Caco-2 (cell line): ENCODE data around the gene MGLL. TPM values are rescaled to one million over a fixed set of nuclear protein-coding genes. Genes with fewer than 3 reads are reported as not detected.

Experiments used
- BruUV-seq: library from RNA; stranded (reverse); fragments of 400-500 nt; replicated peaks from 2 replicates; lab custom pipeline; 2021; lab: Mats Ljungman, UMichigan
- CTCF ChIA-PET: fragments of 300-600 bp; sonication (Branson Sonifier 250); formaldehyde crosslinking; loops from one replicate; lab custom pipeline; 2022; ENCODE audit warnings: antibody characterized with exemption; lab: Charles Lee
- POLR2A ChIA-PET: fragments of 300-600 bp; sonication (Branson Sonifier 250); formaldehyde crosslinking; loops from one replicate; lab custom pipeline; 2022; ENCODE audit warnings: antibody characterized with exemption; lab: Charles Lee
- DNase-seq, 2 experiments: peaks; one replicate each; pipeline versions ENCODE4 v3.0.0 to v3.0.0-alpha.2; 2020 to 2022
- H3K27me3 ChIP-seq: replicated peaks from 2 replicates; pipeline ENCODE4 v1.6.0; 2011; ENCODE audit warnings: low read length; ENCODE audit not compliant: control insufficient read depth, insufficient read depth
- H3K36me3 ChIP-seq: 2 replicates; pipeline ENCODE4 v1.5.1; 2011; ENCODE audit warnings: low read length; ENCODE audit not compliant: control insufficient read depth, insufficient read depth
- H3K4me1 ChIP-seq: fragments of 250-450 bp; sonication (Bioruptor Pico); 2 replicates; pipeline ENCODE4 v1.5.1; 2020; ENCODE audit warnings: mild to moderate bottlenecking
- H3K4me3 ChIP-seq: 2 replicates; pipeline ENCODE4 v1.5.1; 2011; ENCODE audit warnings: low read depth, mild to moderate bottlenecking, control low read depth, low read length
- H3K9me3 ChIP-seq: fragments of 250-450 bp; sonication (Bioruptor Pico); 2 replicates; pipeline ENCODE4 v1.5.1; 2020; ENCODE audit warnings: mild to moderate bottlenecking, moderate library complexity
- H3K27ac Mint-ChIP-seq: one replicate; pipeline ENCODE4 v1.8.0; 2022; ENCODE audit warnings: mixed read lengths; ENCODE audit not compliant: unreplicated experiment
- H3K27me3 Mint-ChIP-seq: one replicate; pipeline ENCODE4 v1.8.0; 2022; ENCODE audit warnings: mixed read lengths; ENCODE audit not compliant: insufficient read depth, unreplicated experiment
- H3K36me3 Mint-ChIP-seq: one replicate; pipeline ENCODE4 v1.8.0; 2022; ENCODE audit warnings: mild to moderate bottlenecking, mixed read lengths; ENCODE audit not compliant: insufficient read depth, unreplicated experiment
- H3K4me1 Mint-ChIP-seq: one replicate; pipeline ENCODE4 v1.8.0; 2022; ENCODE audit warnings: low read depth, mixed read lengths; ENCODE audit not compliant: unreplicated experiment
- H3K4me3 Mint-ChIP-seq: one replicate; pipeline ENCODE4 v1.8.0; 2022; ENCODE audit warnings: mild to moderate bottlenecking, moderate library complexity, mixed read lengths; ENCODE audit not compliant: unreplicated experiment
- H3K9me3 Mint-ChIP-seq: one replicate; pipeline ENCODE4 v1.8.0; 2022; ENCODE audit warnings: mixed read lengths; ENCODE audit not compliant: unreplicated experiment
- intact Hi-C: fragments of 100-400 bp; cut with micrococcal nuclease; formaldehyde crosslinking; loops from one replicate; pipeline ENCODE4 v1.10.0; 2022; ENCODE audit not compliant: unreplicated experiment
- total RNA-seq: library from RNA; stranded (reverse); gene quantifications from 2 replicates; pipeline ENCODE4 v1.2.3, GENCODE V29; 2022
- TF ChIP-seq, protein P1 (sequence below), 2 experiments: fragments of 200-600 bp in 1 of 2; IDR thresholded peaks; 1 replicate in 1 of 2; 2 replicates in 1 of 2; pipeline versions ENCODE4 v1.5.1 to v1.8.0; 2011 to 2022; ENCODE audit warnings: antibody characterized with exemption in 1 of 2, control low read depth in 1 of 2, inconsistent platforms in 1 of 2, low read depth in 1 of 2, low read length in 1 of 2, mild to moderate bottlenecking in 1 of 2, moderate library complexity in 1 of 2; ENCODE audit not compliant: insufficient read depth in 1 of 2, severe bottlenecking in 1 of 2, unreplicated experiment in 1 of 2

The MGLL gene
- total RNA-seq, 1 experiment from 2014 or later: 7.8 TPM

GRCh38 chr3:127749361-127749760 lies 73.0 kb downstream of the MGLL start:
- Histone ChIP-seq H3K36me3 (no peaks in the 10 kb centered on the region), H3K27me3 (no peaks in the 10 kb centered on the region), H3K9me3 (no peaks in the 10 kb centered on the region), H3K4me3 (no peak overlapping the region), H3K4me1 (peaks cover 34% of the 10 kb centered on the region)
- Mint-ChIP-seq H3K9me3 (no peaks in the 10 kb centered on the region), H3K27ac (no peak overlapping the region), H3K4me3 (no peak overlapping the region), H3K27me3 (no peaks in the 10 kb centered on the region), H3K4me1 (peaks cover 39% of the 10 kb centered on the region), H3K36me3 (no peaks in the 10 kb centered on the region)
- DNase-seq: no peak
- intact Hi-C loops: no loop called here
- CTCF ChIA-PET: no interaction called here
- TF ChIP-seq, protein P1, sequence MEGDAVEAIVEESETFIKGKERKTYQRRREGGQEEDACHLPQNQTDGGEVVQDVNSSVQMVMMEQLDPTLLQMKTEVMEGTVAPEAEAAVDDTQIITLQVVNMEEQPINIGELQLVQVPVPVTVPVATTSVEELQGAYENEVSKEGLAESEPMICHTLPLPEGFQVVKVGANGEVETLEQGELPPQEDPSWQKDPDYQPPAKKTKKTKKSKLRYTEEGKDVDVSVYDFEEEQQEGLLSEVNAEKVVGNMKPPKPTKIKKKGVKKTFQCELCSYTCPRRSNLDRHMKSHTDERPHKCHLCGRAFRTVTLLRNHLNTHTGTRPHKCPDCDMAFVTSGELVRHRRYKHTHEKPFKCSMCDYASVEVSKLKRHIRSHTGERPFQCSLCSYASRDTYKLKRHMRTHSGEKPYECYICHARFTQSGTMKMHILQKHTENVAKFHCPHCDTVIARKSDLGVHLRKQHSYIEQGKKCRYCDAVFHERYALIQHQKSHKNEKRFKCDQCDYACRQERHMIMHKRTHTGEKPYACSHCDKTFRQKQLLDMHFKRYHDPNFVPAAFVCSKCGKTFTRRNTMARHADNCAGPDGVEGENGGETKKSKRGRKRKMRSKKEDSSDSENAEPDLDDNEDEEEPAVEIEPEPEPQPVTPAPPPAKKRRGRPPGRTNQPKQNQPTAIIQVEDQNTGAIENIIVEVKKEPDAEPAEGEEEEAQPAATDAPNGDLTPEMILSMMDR (IDR thresholded peaks at IDR 0.05; ENCODE audit: insufficient read depth in 1 of 2, low read depth in 1 of 2, low read length in 1 of 2, severe bottlenecking in 1 of 2, unreplicated experiment in 1 of 2): no peak
- POLR2A ChIA-PET: no interaction called here
- no TSS peak for BruUV-seq

DNA sequence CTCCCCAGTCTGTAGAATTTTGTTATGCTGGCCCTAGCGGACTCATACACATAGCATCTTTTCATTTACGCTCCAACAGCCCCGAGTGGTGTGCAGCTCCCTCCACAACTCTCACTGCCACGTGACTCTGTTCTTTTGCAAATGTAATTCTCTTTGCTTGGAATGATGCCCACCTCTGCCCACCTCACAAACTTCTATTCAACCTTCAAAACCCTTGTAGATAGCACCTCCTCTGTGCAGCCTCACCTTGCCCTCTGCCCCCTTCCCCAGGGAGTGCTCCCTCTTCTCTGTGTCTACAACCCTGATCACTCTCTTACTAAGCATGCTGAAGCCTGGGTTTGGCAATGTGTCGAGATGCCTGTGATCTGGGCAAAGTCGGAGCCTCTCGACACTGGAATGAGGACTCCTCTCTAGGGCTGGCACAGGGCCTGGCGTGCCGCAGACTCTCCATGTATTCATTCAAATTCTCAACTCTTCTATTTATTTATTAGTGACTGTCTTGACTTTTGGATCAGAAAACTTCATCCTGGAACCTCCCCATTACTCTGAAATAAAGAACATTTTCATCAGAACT lies 73.5 kb downstream of the MGLL start:
- Histone ChIP-seq H3K4me1 (peaks cover 34% of the 10 kb centered on the region), H3K9me3 (no peaks in the 10 kb centered on the region), H3K36me3 (no peaks in the 10 kb centered on the region), H3K4me3 (no peak overlapping the region), H3K27me3 (no peaks in the 10 kb centered on the region)
- POLR2A ChIA-PET: no interaction called here
- Mint-ChIP-seq H3K27ac (no peak overlapping the region), H3K36me3 (no peaks in the 10 kb centered on the region), H3K4me1 (peaks cover 39% of the 10 kb centered on the region), H3K4me3 (no peak overlapping the region), H3K9me3 (no peaks in the 10 kb centered on the region), H3K27me3 (no peaks in the 10 kb centered on the region)
- CTCF ChIA-PET: no interaction called here
- BruUV-seq: no TSS peak
- no peak for DNase-seq
- intact Hi-C loops: no loop called here
- TF ChIP-seq, protein P1 (IDR thresholded peaks at IDR 0.05; ENCODE audit: insufficient read depth in 1 of 2, low read depth in 1 of 2, low read length in 1 of 2, severe bottlenecking in 1 of 2, unreplicated experiment in 1 of 2): no peak

DNA sequence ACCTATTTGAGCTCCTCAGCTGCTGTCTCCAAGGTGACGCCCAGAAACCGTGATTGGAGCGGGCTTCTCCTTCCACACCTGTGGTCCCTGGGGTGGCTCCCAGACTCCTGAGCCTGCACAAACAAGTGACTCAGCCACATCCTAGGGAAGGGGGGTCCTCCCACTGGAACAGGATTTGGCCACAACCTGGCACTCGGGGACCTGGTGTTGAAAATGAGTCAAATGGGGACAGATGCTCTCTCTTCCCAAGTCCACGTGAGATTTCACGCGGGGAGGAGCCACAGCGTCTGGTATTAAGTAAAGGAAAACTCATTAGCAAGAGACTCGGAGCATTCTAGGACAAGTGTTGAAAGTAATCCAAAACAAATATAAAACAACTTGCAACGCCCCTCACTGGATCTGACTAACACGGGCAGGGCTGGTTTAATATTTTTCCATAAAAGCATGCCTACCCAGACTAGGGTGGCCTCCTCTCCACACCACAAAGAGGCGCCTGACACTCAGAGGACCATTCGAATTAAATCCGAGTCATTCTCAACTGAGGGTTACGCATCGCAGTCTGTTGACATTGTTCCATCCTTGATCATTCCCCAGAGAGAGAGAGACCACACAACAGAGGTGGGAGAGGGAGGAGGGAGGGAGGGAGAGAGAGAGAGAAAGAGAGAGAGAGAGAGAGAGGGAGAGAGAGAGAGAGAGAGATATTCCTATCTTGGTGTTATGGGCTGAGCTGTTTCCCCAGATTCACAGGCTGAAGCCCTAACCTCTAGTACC lies 74.4 kb downstream of the MGLL start:
- no peak overlapping the region for H3K4me3 Mint-ChIP-seq
- H3K27ac Mint-ChIP-seq: no peak overlapping the region
- no TSS peak for BruUV-seq
- CTCF ChIA-PET: no interaction called here
- DNase-seq: no peak
- H3K9me3 Mint-ChIP-seq: no peaks in the 10 kb centered on the region
- peaks cover 39% of the 10 kb centered on the region for H3K4me1 Mint-ChIP-seq
- intact Hi-C loops: loop anchor here (2.0 kb wide), 1 partner anchor 43 kb away; no protein-coding TSS in a partner anchor
- H3K36me3 Mint-ChIP-seq: no peaks in the 10 kb centered on the region
- H3K4me3 ChIP-seq: no peak overlapping the region
- H3K27me3 ChIP-seq: no peaks in the 10 kb centered on the region
- H3K9me3 ChIP-seq: no peaks in the 10 kb centered on the region
- no peaks in the 10 kb centered on the region for H3K27me3 Mint-ChIP-seq
- H3K36me3 ChIP-seq: no peaks in the 10 kb centered on the region
- H3K4me1 ChIP-seq: peaks cover 34% of the 10 kb centered on the region
- TF ChIP-seq, protein P1 (IDR thresholded peaks at IDR 0.05; ENCODE audit: insufficient read depth in 1 of 2, low read depth in 1 of 2, low read length in 1 of 2, severe bottlenecking in 1 of 2, unreplicated experiment in 1 of 2): no peak
- POLR2A ChIA-PET: no interaction called here
